Measurements from ENCODE around the gene SPTBN1.

GRCh38 chr2:54670485-54671009 lies 214.4 kb downstream of the SPTBN1 start:
- TF ChIP-seq CTCF (IDR thresholded peaks at IDR 0.05) (no peak), POLR2A (IDR thresholded peaks at IDR 0.05) (no peak)

Measured in uterus (tissue), 2 donors.